Left lobe of liver (tissue), 2 donors: ENCODE results near the gene MEI4. TPM values are rescaled to one million over a fixed set of nuclear protein-coding genes. Genes with fewer than 3 reads are reported as not detected.
A peak's percentile ranks its signal among the peaks of the same experiment; 100 is the strongest.

Experiments used
- ATAC-seq: fragments of 200-7000 bp; cut with Tn5 transposase; one replicate; pipeline ENCODE4 v1.9.1; 2020; ENCODE audit warnings: mild to moderate bottlenecking, moderate library complexity
- DNase-seq: peaks from one replicate; pipeline ENCODE4 v3.0.0-alpha.2; 2020; ENCODE audit warnings: low spot score
- total RNA-seq: library from RNA; stranded (reverse); gene quantifications from one replicate; pipeline ENCODE4 v1.2.1, GENCODE V29; 2021
- donor health status: DM: no; HTN: no; CAD: no; lungs with moderate emphysema.
- donor health status: DM: no; HTN: yes; CAD: no.

The MEI4 gene
- total RNA-seq, 1 donor from 2014 or later, result 0.10 TPM

GRCh38 chr6:77926198-77926751 lies 273.4 kb downstream of the MEI4 start:
- peak; percentile 94 for ATAC-seq
- DNase-seq, result no peak

- DNase-seq (no peak), ATAC-seq (no peak)
Measured at GRCh38 chr6:77930382-77930781, 277.5 kb downstream of the MEI4 start.

GRCh38 chr6:77930952-77931351 lies 278.1 kb downstream of the MEI4 start:
- DNase-seq (no peak), ATAC-seq (no peak)

DNA sequence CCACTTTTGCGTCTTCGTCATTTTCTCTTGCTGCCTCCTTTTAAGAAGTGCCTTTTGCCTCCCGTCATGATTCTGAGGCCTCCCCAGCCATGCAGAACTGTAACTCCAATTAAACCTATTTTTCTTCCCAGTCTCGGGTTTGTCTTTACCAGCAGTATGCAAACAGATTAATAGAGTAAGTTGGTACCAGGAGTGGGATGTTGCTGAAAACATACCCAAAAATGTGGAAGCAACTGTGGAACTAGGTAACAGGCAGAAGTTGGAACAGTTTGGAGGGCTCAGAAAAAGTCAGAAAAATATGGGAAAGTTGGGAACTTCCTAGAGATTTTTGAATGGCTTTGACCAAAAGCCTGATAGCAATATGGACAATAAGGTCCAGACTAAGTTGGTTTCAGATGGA lies 309.2 kb downstream of the MEI4 start:
- DNase-seq, result no peak

DNA sequence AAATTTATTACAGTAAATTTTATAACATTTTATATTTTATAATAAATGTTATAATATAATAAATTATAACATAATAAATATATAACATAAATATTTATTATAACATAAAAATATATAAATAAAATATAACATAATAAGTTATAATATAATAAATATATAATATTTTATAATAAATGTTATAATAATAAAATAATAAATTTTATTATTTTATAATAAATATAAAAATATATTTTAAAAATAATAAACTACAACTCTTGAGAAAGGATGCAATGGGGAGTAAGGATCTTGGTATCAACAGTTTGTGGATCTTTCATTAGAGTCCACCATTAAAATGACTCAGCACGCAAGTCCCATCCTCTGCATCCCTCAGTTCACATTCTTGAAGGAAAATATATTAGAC lies 312.6 kb downstream of the MEI4 start:
- no peak for ATAC-seq
- DNase-seq, result no peak

More for the DNA sequence above, 309.2 kb downstream of the MEI4 start:
- ATAC-seq, result no peak

DNA sequence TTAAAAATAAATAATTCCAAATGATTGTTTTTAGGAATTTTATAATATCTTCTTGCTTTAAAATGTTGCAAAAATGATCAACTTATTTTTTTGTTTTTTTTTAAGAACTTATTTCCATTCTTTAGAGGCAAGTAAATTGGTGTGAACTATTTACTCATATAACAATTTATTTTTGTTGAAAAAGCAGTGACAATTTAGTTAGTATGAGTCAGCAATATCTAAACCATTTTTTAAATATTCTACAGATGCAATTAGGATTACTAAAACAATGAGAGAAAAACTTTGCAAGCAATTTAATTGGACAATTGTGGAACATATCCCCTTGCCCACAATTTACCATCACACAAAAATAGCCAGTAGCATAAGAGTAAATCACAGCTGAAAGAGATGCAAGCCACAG lies 319.5 kb downstream of the MEI4 start:
- no peak for ATAC-seq
- no peak for DNase-seq

Other genes with a start within 250 kb of the MEI4 start
- gene HTR1B, start 189.5 kb upstream of the MEI4 start, total RNA-seq, result not detected